ENCODE data around the gene DGKH. TPM values are rescaled to one million over a fixed set of nuclear protein-coding genes. Genes with fewer than 3 reads are reported as not detected.
A peak's percentile ranks its signal among the peaks of the same experiment; 100 is the strongest.

DGKH gene
- total RNA-seq, 1 experiment from 2014 or later: 8.6 TPM

GRCh38 chr13:42258747-42259146 lies 210.3 kb downstream of the DGKH start:
- Histone ChIP-seq H3K36me3 (no peaks in the 10 kb centered on the region), H3K27ac (no peak overlapping the region), H3K4me1 (no peaks in the 10 kb centered on the region), H3K4me3 (no peak overlapping the region), H3K9me3 (replicated peaks) (no peaks in the 10 kb centered on the region), H3K27me3 (no peaks in the 10 kb centered on the region)
- peak; percentile 13 to 29 for DNase-seq

GRCh38 chr13:42259515-42259914 lies 211.1 kb downstream of the DGKH start:
- DNase-seq: no peak

DNA sequence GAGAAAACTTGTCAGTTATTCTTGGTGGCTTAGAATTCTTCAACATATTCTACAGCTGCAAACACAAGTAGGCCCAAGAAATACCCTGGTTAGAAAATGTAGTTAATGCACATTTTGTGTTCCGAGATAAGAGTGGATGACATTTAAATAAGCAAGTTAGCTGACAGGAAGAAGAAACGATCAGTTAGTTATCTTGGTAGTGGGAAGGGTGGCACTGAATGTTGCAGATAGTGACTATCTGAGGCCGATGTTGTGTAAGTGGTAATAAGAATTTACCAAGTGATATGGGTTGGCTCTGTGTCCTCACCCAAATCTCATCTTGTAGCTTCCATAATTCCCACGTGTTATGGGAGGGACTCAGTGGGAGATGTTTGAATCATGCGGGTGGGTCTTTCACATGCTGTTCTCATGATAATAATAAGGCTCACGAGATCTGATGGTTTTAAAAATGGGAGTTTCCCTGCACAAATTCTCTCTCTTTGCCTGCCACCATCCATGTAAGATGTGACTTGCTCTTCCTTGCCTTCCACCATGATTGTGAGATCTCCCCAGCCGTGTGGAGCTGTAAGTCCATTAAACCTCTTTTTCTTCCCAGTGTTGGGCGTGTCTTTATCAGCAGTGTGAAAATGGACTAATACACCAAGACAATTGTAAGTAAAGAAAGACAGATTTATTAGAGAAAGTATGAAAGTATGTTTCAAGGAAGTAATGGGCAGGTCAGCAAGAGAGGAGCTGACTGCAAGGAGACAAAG lies 212.6 kb downstream of the DGKH start:
- Histone ChIP-seq H3K27me3 (no peaks in the 10 kb centered on the region), H3K36me3 (no peaks in the 10 kb centered on the region), H3K4me3 (no peak overlapping the region), H3K27ac (no peak overlapping the region), H3K4me1 (peaks cover 2% of the 10 kb centered on the region; the same call in 1 of the 2 replicates), H3K9me3 (replicated peaks) (no peaks in the 10 kb centered on the region)
- DNase-seq: no peak

More at GRCh38 chr13:42259515-42259914, 211.1 kb downstream of the DGKH start:
- no peaks in the 10 kb centered on the region for H3K9me3 ChIP-seq (replicated peaks)
- H3K4me1 ChIP-seq: no peaks in the 10 kb centered on the region
- H3K4me3 ChIP-seq: no peak overlapping the region
- no peaks in the 10 kb centered on the region for H3K36me3 ChIP-seq
- no peak overlapping the region for H3K27ac ChIP-seq
- H3K27me3 ChIP-seq: no peaks in the 10 kb centered on the region

- no peak overlapping the region for H3K27ac ChIP-seq
- no peaks in the 10 kb centered on the region for H3K36me3 ChIP-seq
- no peaks in the 10 kb centered on the region for H3K27me3 ChIP-seq
- H3K9me3 ChIP-seq (replicated peaks): peaks cover 8% of the 10 kb centered on the region; the same call in 1 of the 2 replicates
- peak; percentile 69 to 84 for DNase-seq
- peaks cover 10% of the 10 kb centered on the region; the same call in 1 of the 2 replicates for H3K4me1 ChIP-seq
- H3K4me3 ChIP-seq: no peak overlapping the region
These were observed 218.0 kb downstream of the DGKH start for GRCh38 chr13:42266473-42266872.

DNA sequence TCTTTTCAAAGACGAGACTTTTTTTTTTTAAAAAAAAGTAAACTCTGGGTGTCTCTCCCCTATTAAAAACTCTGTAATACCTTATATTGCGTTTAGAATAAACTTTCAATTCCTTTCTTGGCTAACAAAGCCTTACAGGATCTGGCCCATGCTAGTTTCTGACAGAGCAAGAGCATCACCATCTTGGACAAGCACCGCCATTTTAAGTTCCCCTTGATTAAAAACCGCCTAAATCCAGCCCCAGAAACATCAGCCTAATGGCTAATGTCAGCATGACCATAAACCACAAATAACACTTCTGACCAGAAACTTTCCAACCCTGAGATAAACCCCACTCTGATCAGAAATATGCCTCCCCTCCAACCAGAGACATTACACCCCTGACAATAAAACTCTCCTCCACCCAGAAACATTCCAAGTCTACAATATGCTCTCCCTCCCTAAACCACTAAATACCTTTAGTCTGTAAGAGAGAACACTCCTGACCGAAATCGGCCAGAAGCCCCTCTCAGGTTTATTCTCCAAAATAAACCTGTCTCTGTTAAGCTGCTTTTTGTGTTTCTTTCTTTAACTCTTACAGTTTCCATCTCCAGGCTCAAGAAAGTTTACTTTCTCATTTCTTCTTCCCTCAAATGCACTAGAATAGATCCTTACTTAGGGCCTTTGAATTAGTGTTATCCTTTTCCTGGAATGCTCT lies 221.9 kb downstream of the DGKH start:
- no peaks in the 10 kb centered on the region for H3K27me3 ChIP-seq
- peaks cover 8% of the 10 kb centered on the region; the same call in 1 of the 2 replicates for H3K9me3 ChIP-seq (replicated peaks)
- peaks cover 10% of the 10 kb centered on the region; the same call in 1 of the 2 replicates for H3K4me1 ChIP-seq
- no peaks in the 10 kb centered on the region for H3K36me3 ChIP-seq
- H3K27ac ChIP-seq: no peak overlapping the region
- no peak overlapping the region for H3K4me3 ChIP-seq
- DNase-seq: no peak

GRCh38 chr13:42270857-42271215 lies 222.4 kb downstream of the DGKH start:
- no peaks in the 10 kb centered on the region for H3K36me3 ChIP-seq
- H3K27ac ChIP-seq: peak overlapping the region; percentile 56; the same call in 1 of the 2 replicates
- peaks cover 8% of the 10 kb centered on the region; the same call in 1 of the 2 replicates for H3K9me3 ChIP-seq (replicated peaks)
- DNase-seq: no peak
- peak overlapping the region; percentile 85 for H3K4me3 ChIP-seq
- peaks cover 10% of the 10 kb centered on the region; the same call in 1 of the 2 replicates for H3K4me1 ChIP-seq
- no peaks in the 10 kb centered on the region for H3K27me3 ChIP-seq

- peaks cover 5% of the 10 kb centered on the region; the same call in 1 of the 2 replicates for H3K4me1 ChIP-seq
- peak overlapping the region; percentile 56 for H3K27ac ChIP-seq
- H3K9me3 ChIP-seq (replicated peaks): peaks cover 8% of the 10 kb centered on the region; the same call in 1 of the 2 replicates
- H3K36me3 ChIP-seq: no peaks in the 10 kb centered on the region
- peak; percentile 97 to 98 for DNase-seq
- no peaks in the 10 kb centered on the region for H3K27me3 ChIP-seq
- peak overlapping the region; percentile 85 for H3K4me3 ChIP-seq
These were observed 223.1 kb downstream of the DGKH start for GRCh38 chr13:42271337-42272114.

DNA sequence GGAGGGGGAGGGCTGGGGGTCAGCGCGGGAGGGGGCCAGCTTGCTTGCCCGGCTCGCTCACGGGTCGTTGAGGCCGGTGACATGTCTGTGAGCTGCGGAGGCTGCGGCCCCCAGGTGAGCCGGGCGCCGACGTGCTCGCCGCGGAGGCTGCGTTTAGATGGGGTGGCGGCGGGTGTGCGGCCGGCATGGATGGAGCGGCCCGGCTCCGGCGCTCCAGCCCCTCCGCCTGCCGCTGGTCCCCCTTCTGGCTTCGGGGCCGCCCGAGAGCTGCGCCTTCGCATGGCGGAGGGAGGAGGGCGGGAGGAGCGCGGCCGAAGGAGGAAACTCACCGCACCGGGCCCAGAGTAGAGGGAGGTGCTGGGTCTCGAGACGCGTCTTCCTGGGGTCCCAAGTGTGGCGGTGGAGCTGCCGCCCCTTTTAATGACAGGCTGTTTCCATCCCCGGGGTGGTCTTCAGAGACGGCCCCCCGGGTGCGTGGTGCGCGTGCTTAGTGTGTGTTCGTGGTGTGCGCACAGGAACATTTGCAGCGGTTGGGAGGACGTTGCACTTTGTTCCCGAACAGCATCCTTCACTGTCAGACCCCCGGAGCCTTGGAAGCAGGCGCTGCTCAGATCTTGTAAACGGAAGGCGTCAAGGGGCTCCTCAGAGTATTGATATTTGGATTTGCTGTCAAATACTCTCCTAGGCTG lies 223.8 kb downstream of the DGKH start, which contains the start of gene AKAP11:
AKAP11 (plus strand) TSS at position 38 of the 689 bp plus-strand sequence. CDS start 14,197 bp downstream, outside the sequence.
- Histone ChIP-seq H3K27ac (peak within 1 kb of the TSS; percentile 72), H3K36me3 (no peaks in the 10 kb centered on the region), H3K4me3 (peak within 1 kb of the TSS; percentile 85), H3K27me3 (no peaks in the 10 kb centered on the region), H3K4me1 (no peaks in the 10 kb centered on the region), H3K9me3 (replicated peaks) (peaks cover 8% of the 10 kb centered on the region; the same call in 1 of the 2 replicates)
- peak; percentile 63 to 67 for DNase-seq

GRCh38 chr13:42272804-42273175 lies 224.3 kb downstream of the DGKH start:
- Histone ChIP-seq H3K4me1 (no peaks in the 10 kb centered on the region), H3K27me3 (no peaks in the 10 kb centered on the region), H3K36me3 (no peaks in the 10 kb centered on the region), H3K4me3 (peak overlapping the region; percentile 85), H3K27ac (peak overlapping the region; percentile 72; the same call in 1 of the 2 replicates), H3K9me3 (replicated peaks) (peaks cover 8% of the 10 kb centered on the region; the same call in 1 of the 2 replicates)
- no peak for DNase-seq

- Histone ChIP-seq H3K27me3 (no peaks in the 10 kb centered on the region), H3K36me3 (no peaks in the 10 kb centered on the region), H3K4me1 (no peaks in the 10 kb centered on the region), H3K4me3 (no peak overlapping the region), H3K27ac (no peak overlapping the region), H3K9me3 (replicated peaks) (peaks cover 3% of the 10 kb centered on the region; the same call in 1 of the 2 replicates)
- no peak for DNase-seq
These were observed 226.1 kb downstream of the DGKH start for GRCh38 chr13:42274386-42275097.

DNA sequence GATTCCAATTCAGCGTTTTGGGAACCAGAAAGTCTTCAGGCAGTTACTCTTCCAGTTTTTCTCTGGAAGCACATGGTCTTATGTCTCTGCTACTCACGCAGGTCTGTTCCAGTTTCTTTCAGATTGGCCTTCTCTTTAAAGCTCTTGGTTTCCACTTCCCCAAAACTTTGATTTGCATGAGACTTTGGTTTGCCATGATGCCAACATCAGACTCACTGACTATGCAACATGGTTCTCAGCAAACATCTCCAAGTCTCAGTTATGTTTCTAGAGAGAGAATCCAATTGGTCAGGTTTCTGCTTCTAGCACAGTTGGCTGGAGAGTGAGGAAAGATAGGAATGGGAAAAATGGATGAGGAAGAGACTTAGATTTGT lies 226.6 kb downstream of the DGKH start:
- no peak overlapping the region for H3K27ac ChIP-seq
- H3K4me1 ChIP-seq: no peaks in the 10 kb centered on the region
- H3K4me3 ChIP-seq: no peak overlapping the region
- H3K9me3 ChIP-seq (replicated peaks): peaks cover 3% of the 10 kb centered on the region; the same call in 1 of the 2 replicates
- DNase-seq: no peak
- no peaks in the 10 kb centered on the region for H3K27me3 ChIP-seq
- H3K36me3 ChIP-seq: no peaks in the 10 kb centered on the region

DNA sequence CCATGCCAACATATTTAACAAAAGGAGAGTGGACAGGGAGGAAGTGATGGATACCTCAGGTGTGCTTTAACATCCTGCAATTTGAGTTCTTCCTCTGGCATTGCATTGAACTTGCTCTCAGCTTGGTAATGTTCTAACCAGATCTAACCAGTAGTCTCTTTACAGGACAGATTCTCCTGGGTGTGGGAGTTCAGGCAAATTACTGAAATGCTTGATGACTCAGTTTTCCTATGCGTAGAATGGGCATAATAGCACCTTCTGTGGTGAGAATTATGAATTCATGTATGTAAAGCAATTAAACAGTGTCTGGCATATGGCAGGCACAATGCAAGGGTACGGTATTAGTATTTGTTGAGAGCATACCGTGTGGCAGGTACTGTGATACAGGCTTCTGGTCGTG lies 227.1 kb downstream of the DGKH start:
- no peak overlapping the region for H3K4me3 ChIP-seq
- peaks cover 1% of the 10 kb centered on the region; the same call in 1 of the 2 replicates for H3K9me3 ChIP-seq (replicated peaks)
- no peaks in the 10 kb centered on the region for H3K27me3 ChIP-seq

DNA sequence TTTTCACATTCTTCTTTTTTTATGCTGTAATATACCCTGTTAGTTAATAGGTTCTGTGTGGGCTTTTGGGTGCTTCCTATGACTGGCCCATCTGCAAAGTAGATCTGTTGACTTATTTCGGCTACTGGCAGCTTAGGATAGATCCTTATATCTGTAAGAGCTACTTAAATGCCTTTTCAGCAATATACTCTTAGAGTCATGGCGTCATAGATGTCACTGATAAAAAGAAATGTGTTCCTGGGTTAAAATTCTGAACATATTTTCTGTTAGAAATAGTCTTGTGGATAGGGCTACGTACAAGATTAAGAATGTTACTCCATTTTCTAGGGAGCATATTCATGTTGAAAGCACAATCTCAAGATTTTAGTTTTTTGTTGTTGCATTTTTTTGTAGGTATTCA lies 228.2 kb downstream of the DGKH start:
- Histone ChIP-seq H3K4me1 (no peaks in the 10 kb centered on the region), H3K27me3 (no peaks in the 10 kb centered on the region), H3K36me3 (no peaks in the 10 kb centered on the region), H3K4me3 (no peak overlapping the region), H3K9me3 (replicated peaks) (no peaks in the 10 kb centered on the region), H3K27ac (no peak overlapping the region)
- DNase-seq: no peak

More for the DNA sequence above, 227.1 kb downstream of the DGKH start:
- no peak for DNase-seq
- Histone ChIP-seq H3K4me1 (no peaks in the 10 kb centered on the region), H3K36me3 (no peaks in the 10 kb centered on the region), H3K27ac (no peak overlapping the region)
